GM10266 (cell line): ENCODE measurements around the gene FAM98B.

Experiments used
- DNase-seq: peaks from one replicate; pipeline ENCODE4 v3.0.0; 2012; ENCODE audit errors: extremely low spot score
- TF ChIP-seq, protein P1 (sequence below): IDR thresholded peaks from 2 replicates; pipeline ENCODE4 v1.5.1; 2012; ENCODE audit warnings: mild to moderate bottlenecking, low read depth; ENCODE audit not compliant: control insufficient read depth, insufficient read depth; ENCODE audit errors: missing control alignments

The FAM98B gene

DNA sequence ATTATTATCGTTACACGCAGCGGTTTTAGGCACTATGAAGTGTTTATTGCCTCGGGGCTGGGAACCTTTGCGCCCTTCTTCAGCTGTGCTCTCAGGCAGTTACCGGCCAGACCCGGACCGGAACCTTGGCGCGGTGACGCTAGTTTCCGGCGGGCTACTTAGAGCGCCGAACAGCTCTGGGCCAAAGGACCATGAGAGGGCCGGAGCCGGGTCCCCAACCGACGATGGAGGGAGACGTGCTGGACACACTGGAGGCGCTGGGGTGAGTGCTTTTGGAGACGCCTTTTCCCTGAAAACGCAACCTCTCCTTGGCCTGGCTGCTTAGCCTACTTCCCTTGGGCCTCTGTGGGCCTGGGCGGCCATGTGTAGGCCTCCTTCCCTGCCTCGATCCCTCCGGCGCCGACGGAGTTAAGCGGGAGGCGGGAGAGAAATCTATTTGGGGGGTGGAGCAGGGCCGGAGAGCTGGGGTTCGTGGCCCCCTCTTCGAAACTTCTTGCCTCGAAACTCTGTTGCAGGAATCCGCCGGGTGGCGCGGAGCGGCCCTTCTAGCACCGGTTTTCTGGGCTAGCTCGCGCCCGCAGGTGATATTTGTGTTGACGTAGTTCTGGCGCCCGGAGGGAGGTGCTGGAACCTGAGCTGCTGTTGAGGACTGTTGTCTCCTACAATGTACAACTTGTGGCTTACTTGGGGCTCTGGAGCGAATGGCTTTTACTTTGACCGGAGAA lies at the start of gene FAM98B:
Gene FAM98B, plus strand, starts transcription at position 157 of the 725 bp plus-strand sequence. Its CDS starts 35 bp downstream, at position 192.
- TF ChIP-seq, protein P1, sequence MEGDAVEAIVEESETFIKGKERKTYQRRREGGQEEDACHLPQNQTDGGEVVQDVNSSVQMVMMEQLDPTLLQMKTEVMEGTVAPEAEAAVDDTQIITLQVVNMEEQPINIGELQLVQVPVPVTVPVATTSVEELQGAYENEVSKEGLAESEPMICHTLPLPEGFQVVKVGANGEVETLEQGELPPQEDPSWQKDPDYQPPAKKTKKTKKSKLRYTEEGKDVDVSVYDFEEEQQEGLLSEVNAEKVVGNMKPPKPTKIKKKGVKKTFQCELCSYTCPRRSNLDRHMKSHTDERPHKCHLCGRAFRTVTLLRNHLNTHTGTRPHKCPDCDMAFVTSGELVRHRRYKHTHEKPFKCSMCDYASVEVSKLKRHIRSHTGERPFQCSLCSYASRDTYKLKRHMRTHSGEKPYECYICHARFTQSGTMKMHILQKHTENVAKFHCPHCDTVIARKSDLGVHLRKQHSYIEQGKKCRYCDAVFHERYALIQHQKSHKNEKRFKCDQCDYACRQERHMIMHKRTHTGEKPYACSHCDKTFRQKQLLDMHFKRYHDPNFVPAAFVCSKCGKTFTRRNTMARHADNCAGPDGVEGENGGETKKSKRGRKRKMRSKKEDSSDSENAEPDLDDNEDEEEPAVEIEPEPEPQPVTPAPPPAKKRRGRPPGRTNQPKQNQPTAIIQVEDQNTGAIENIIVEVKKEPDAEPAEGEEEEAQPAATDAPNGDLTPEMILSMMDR, result no peak
- DNase-seq, result peak; percentile 71

DNA sequence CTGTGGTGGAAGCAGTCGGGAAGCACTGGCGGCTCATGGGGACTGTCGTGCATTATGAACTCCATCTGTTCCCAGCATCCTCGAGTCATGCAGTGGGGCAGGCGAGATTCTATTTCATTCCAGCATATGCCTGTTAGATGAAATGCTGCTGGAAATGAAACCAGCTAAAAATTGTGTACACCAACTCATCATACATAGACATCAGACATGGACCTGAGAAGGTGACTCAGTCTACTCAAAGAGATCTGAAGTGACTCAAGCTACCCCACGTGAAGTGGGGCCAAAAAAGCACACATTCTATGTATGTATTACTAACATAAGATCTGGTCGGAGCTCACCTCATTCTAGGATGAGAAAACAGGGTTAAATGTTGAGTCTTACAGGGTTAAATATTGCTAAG lies 47.5 kb upstream of the FAM98B start:
- no peak for DNase-seq
- TF ChIP-seq, protein P1, result no peak

DNA sequence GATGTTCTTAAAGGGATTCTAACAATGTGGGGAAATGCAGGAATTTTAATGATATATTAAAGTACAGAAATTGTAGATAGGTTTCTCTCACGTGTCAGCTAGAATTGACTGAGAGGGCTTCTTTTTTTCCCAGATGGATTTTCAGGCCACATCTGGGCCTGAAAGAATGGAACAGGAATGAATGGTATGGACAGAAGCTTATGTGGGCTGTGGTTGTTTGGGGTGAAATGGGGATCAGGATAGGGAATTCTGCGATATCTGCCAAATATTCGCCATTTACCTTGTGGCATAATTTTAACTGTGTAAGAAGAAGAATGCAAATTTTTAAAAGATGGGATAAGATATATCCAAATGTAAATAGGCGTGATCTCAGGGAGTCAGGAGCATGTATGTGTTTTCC lies 45.4 kb upstream of the FAM98B start:
- DNase-seq, result no peak
- TF ChIP-seq, protein P1, result no peak

DNA sequence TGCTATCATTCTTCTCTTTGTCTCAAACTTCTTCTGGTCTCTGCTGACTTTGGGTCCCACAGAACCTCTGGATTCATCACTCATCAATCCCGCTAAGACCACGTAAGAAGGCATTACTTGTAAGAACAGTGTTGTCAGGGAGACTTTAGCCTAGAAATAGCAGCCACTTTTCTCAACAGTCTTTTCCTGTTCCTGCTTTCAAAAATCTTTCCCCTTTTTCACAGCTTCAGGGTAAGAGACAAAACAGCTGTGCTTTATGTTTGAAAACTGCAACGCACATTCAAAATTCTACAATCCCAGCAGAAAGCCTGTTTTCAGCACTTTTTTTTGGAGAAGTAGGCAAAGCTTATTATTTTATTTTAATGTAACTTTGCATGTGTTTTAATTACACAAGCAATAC lies 42.0 kb upstream of the FAM98B start:
- DNase-seq, result no peak
- TF ChIP-seq, protein P1, result no peak

DNA sequence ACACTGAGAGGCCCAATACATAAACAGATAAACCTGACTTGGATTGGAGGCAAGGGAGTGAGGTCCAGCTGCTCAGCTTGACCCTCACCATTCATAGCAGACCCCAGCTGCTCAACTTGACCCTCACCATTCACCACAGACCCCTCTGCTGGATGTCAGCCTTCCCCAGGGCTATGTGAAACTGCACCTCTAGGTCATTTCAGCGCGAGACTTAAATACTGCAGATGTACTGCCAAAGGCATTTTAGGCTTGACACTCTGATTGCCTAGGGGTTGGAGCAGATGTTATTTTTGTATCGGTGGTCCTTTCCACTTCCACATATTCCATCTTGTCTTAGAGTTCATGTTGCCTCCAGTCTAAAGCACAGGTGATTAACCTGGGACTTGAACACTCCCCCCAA lies 41.5 kb upstream of the FAM98B start:
- TF ChIP-seq, protein P1, result no peak
- no peak for DNase-seq

DNA sequence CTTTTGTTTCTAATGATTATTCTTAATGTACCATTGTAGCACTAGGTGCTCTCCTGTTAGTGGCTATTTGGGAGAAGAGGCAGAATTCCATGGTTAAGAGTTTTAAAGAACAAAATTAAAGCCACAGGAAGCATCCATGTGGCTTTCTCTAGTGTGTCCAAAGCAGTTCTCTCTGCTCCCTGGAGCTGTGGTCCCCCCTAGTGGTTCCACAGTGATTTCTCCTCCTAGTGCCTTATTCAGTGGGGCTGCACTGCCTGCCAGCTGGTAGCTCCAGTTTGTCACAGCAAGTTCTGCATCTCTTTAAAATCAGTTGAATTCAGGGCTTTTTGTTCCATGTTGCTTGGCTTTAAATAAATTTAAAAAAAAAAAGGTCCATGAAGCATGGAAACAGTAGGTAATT lies 39.6 kb upstream of the FAM98B start:
- TF ChIP-seq, protein P1, result peak; percentile 31
- DNase-seq, result peak; percentile 32

DNA sequence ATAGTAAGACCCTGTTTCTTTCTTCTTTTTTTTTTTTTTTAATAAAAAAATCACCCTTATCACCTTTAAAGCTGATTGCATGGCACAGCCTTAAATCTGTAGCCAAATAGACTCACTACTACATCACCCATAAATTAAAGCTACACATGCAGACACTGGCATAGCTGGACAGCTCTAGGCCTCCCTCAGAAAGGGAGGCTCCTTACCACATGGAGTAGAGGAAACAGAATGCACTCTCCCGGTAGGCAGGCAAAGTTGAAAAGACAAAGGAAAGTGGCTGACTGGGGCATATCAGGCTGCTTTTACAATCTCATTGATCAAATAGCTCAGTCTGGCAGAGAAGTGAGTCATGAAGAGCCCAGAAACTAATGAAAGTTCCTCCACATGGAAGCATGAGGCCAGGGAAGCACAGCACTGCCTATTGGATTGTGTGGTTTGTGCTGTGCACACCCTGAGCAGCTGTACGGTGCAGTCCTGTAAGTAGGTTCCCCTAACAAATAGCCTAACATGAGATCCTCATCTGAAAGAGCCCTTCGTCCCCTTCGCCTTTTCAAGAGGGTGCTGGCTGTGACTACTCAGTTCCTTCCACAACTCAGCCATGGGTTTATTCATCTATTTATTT lies 32.7 kb upstream of the FAM98B start:
- no peak for DNase-seq
- TF ChIP-seq, protein P1, result no peak
